ENCODE measurements around the gene CD200R1L. TPM values are rescaled to one million over a fixed set of nuclear protein-coding genes. Genes with fewer than 3 reads are reported as not detected.

CD200R1L gene
- total RNA-seq, 2 experiments from 2014 or later, result not detected

DNA sequence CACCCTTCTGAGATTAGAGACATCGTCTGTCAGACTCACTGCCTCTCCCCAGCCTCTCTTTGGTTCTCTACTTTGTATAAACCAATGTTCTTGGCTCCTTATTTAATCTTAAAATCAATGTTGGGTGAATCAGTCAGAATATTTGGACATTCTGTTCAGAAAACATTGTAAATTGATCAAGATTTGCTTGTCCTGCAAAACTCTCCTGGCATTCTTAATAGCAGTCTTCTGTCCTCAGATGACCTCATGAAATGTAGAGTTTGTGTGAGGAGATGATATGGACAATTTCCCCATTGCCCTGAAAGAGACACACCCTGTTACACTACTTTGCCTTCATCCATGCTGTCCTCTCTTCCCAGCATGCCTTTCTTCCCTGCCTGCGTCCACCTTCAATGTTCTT, 33.6 kb downstream of the CD200R1L start:
- Histone ChIP-seq H3K36me3 (ENCODE audit: insufficient read depth, low read length) (no peaks in the 10 kb centered on the region), H3K4me2 (ENCODE audit: low read length) (0 out of 2 replicates have a peak overlapping the region, but pooled peaks have one; percentile 39), H3K27ac (ENCODE audit: low read depth, low read length, poor library complexity, severe bottlenecking) (peak overlapping the region; percentile 45), H3K9me3 (ENCODE audit: low read length) (no peaks in the 10 kb centered on the region; the same call in 1 of the 2 replicates), H3K79me2 (ENCODE audit: insufficient read depth, low read depth, low read length) (no peaks in the 10 kb centered on the region), H3K4me3 (ENCODE audit: low read depth, low read length, poor library complexity, severe bottlenecking) (no peak overlapping the region), H2AFZ (ENCODE audit: low read length) (peak overlapping the region; percentile 55; the same call in 1 of the 2 replicates), H4K20me1 (ENCODE audit: insufficient read depth, low read length) (no peaks in the 10 kb centered on the region), H3K9me2 (ENCODE audit: insufficient read depth, low read length) (no peaks in the 10 kb centered on the region), H3K4me1 (ENCODE audit: insufficient read depth, low read length, poor library complexity, severe bottlenecking) (peaks cover 21% of the 10 kb centered on the region)
- intact Hi-C loops (cut with micrococcal nuclease; ENCODE audit: unreplicated experiment), result loop anchor here (2.0 to 5.0 kb wide), 2 partner anchors 166 to 171 kb away; partner anchors contain the start of gene CCDC80
- DNase-seq (ENCODE audit: low spot score), result no peak
- ChIA-PET CTCF (ENCODE audit: unreplicated experiment) (interaction anchor here (1.1 to 1.3 kb wide), 2 partner anchors 22 to 78 kb away, joined by 4 read pairs; no protein-coding TSS in a partner anchor), POLR2A (interaction anchor here (0.9 to 1.1 kb wide), 2 partner anchors 17 to 71 kb away, joined by 3 to 4 read pairs; no protein-coding TSS in a partner anchor)
- BruUV-seq (replicated peaks), result no TSS peak
- TF ChIP-seq EZH2phosphoT487 (IDR thresholded peaks at IDR 0.05; ENCODE audit: borderline replicate concordance, low read depth, low read length), result no peak
- TF ChIP-seq, protein P1, sequence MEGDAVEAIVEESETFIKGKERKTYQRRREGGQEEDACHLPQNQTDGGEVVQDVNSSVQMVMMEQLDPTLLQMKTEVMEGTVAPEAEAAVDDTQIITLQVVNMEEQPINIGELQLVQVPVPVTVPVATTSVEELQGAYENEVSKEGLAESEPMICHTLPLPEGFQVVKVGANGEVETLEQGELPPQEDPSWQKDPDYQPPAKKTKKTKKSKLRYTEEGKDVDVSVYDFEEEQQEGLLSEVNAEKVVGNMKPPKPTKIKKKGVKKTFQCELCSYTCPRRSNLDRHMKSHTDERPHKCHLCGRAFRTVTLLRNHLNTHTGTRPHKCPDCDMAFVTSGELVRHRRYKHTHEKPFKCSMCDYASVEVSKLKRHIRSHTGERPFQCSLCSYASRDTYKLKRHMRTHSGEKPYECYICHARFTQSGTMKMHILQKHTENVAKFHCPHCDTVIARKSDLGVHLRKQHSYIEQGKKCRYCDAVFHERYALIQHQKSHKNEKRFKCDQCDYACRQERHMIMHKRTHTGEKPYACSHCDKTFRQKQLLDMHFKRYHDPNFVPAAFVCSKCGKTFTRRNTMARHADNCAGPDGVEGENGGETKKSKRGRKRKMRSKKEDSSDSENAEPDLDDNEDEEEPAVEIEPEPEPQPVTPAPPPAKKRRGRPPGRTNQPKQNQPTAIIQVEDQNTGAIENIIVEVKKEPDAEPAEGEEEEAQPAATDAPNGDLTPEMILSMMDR (conservative IDR thresholded peaks at IDR 0.05; ENCODE audit: low read length), result no peak

DNA sequence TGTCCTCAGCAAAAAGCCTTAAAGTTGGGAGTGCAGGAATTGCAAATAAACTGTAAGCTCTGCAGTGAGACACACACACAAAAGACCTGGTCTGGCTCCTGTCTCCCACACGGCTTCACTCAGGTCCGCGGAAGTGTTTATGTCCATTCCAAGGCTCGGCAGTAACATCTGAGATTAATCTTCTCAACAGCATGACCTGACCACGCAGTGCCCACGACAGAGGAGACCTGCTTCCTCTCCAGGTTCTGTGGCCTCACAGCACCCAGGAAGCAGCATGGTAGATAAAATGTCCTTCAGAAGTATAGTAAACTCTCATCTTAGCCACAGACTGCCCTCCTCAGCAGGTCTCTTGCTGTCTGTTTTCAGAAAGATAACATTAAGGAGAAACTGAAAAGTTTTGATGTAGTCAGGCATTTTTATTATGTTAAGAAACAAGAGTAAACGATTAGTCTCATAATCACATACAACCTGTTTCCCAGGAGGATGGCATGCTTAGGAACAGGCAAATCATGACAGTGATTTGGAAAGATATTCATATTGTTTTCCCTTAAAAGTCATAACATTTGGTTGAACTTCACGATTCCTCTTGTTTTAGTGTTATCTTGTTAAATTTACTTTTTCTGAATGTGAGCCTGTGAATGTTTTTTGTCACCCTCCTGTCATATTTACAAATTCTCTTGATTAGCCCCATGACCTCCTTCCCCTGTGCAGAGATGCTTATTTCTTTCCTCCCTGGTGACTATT, 34.6 kb downstream of the CD200R1L start:
- H3K9me2 ChIP-seq (ENCODE audit: insufficient read depth, low read length), result no peaks in the 10 kb centered on the region
- no peak overlapping the region for H3K4me3 ChIP-seq (ENCODE audit: low read depth, low read length, poor library complexity, severe bottlenecking)
- ChIA-PET CTCF (ENCODE audit: unreplicated experiment) (no interaction called here), POLR2A (interaction anchor here (1.3 kb wide), 1 partner anchor 76 kb away, joined by 3 read pairs; no protein-coding TSS in a partner anchor)
- no peak overlapping the region for H3K27ac ChIP-seq (ENCODE audit: low read depth, low read length, poor library complexity, severe bottlenecking)
- H2AFZ ChIP-seq (ENCODE audit: low read length), result 0 out of 2 replicates have a peak overlapping the region, but pooled peaks have one; percentile 11
- BruUV-seq (replicated peaks), result no TSS peak
- intact Hi-C loops (cut with micrococcal nuclease; ENCODE audit: unreplicated experiment), result loop anchor here (2.0 to 5.0 kb wide), 2 partner anchors 167 to 170 kb away; partner anchors contain the start of gene CCDC80
- no peaks in the 10 kb centered on the region for H4K20me1 ChIP-seq (ENCODE audit: insufficient read depth, low read length)
- H3K36me3 ChIP-seq (ENCODE audit: insufficient read depth, low read length), result no peaks in the 10 kb centered on the region
- H3K4me1 ChIP-seq (ENCODE audit: insufficient read depth, low read length, poor library complexity, severe bottlenecking), result peaks cover 21% of the 10 kb centered on the region
- no peaks in the 10 kb centered on the region for H3K79me2 ChIP-seq (ENCODE audit: insufficient read depth, low read depth, low read length)
- DNase-seq (ENCODE audit: low spot score), result no peak
- no peak for TF ChIP-seq EZH2phosphoT487 (IDR thresholded peaks at IDR 0.05; ENCODE audit: borderline replicate concordance, low read depth, low read length)
- TF ChIP-seq, protein P1 (conservative IDR thresholded peaks at IDR 0.05; ENCODE audit: low read length), result no peak
- H3K4me2 ChIP-seq (ENCODE audit: low read length), result no peak overlapping the region
- H3K9me3 ChIP-seq (ENCODE audit: low read length), result no peaks in the 10 kb centered on the region; the same call in 1 of the 2 replicates

Measured in OCI-LY7 (cell line).